Fibroblast of lung (primary cell): ENCODE results near the gene CCDC171. TPM values are rescaled to one million over a fixed set of nuclear protein-coding genes. Genes with fewer than 3 reads are reported as not detected.

Experiments
- DNase-seq, 2 donors: peaks; one replicate each; pipeline versions ENCODE4 v3.0.0 to v3.0.0-alpha.2; 2010; ENCODE audit warnings: low read depth in 2 of 2
- H2AFZ ChIP-seq: 2 replicates; pipeline ENCODE4 v1.5.1; 2012; ENCODE audit warnings: low read length, control low read depth, inconsistent platforms
- H3K27ac ChIP-seq: 2 replicates; pipeline ENCODE4 v1.5.1; 2011; ENCODE audit warnings: low read length, control low read depth; ENCODE audit not compliant: insufficient read depth
- H3K27me3 ChIP-seq: 2 replicates; pipeline ENCODE4 v1.5.1; 2011; ENCODE audit warnings: mild to moderate bottlenecking, low read length; ENCODE audit not compliant: control insufficient read depth, insufficient read depth
- H3K36me3 ChIP-seq: 2 replicates; pipeline ENCODE4 v1.5.1; 2011; ENCODE audit warnings: low read length; ENCODE audit not compliant: control insufficient read depth, insufficient read depth
- H3K4me1 ChIP-seq: 2 replicates; pipeline ENCODE4 v1.5.1; 2011; ENCODE audit warnings: low read length; ENCODE audit not compliant: control insufficient read depth, insufficient read depth; ENCODE audit errors: extremely low read depth
- H3K4me2 ChIP-seq: 2 replicates; pipeline ENCODE4 v1.5.1; 2011; ENCODE audit warnings: low read length, control low read depth; ENCODE audit not compliant: insufficient read depth; ENCODE audit errors: extremely low read depth
- H3K4me3 ChIP-seq, 4 experiments: fragments of 200-600 bp in 1 of 4; sonication (generic) in 1 of 4; replicated peaks in 1 of 4; 2 replicates each; pipeline ENCODE4 v1.5.1; 2011 to 2016; ENCODE audit warnings: low read length in 4 of 4, low read depth in 3 of 4, mild to moderate bottlenecking in 3 of 4, control low read depth in 2 of 4, inconsistent platforms in 1 of 4, mixed read lengths in 1 of 4; ENCODE audit not compliant: insufficient read depth in 1 of 4; ENCODE audit errors: control extremely low read depth in 1 of 4
- H3K79me2 ChIP-seq: 2 replicates; pipeline ENCODE4 v1.5.1; 2012; ENCODE audit warnings: mild to moderate bottlenecking, low read length, inconsistent platforms; ENCODE audit not compliant: control insufficient read depth, insufficient read depth
- H3K9ac ChIP-seq: 2 replicates; pipeline ENCODE4 v1.5.1; 2011; ENCODE audit warnings: mild to moderate bottlenecking, low read length, control low read depth; ENCODE audit not compliant: insufficient read depth
- H3K9me3 ChIP-seq: 2 replicates; pipeline ENCODE4 v1.5.1; 2012; ENCODE audit warnings: low read depth, low read length; ENCODE audit not compliant: control insufficient read depth, insufficient read depth
- H4K20me1 ChIP-seq: 2 replicates; pipeline ENCODE4 v1.5.1; 2011; ENCODE audit warnings: low read length; ENCODE audit not compliant: control insufficient read depth, insufficient read depth; ENCODE audit errors: extremely low read depth
- CTCF ChIP-seq, 2 donors: IDR thresholded peaks in 1 of 2; conservative IDR thresholded peaks in 1 of 2; 1 replicate in 1 of 2; 2 replicates in 1 of 2; pipeline ENCODE4 v1.5.1; 2011 to 2012; ENCODE audit warnings: low read length in 2 of 2, control low read depth in 1 of 2, inconsistent platforms in 1 of 2, low read depth in 1 of 2, mild to moderate bottlenecking in 1 of 2
- EZH2 ChIP-seq: IDR thresholded peaks from 2 replicates; pipeline ENCODE4 v1.5.1; 2012; ENCODE audit warnings: low read length, control low read depth, mild to moderate bottlenecking; ENCODE audit errors: missing control alignments
- polyA plus RNA-seq, 2 donors: library from polyadenylated mRNA; depleted of rRNA in 1 of 2; stranded (reverse) in 1 of 2; unstranded in 1 of 2; fragments of >200 nt; gene quantifications; 2 replicates each; pipeline ENCODE4 v1.2.1, GENCODE V29; 2011 to 2012; ENCODE audit warnings: missing spikeins in 1 of 2
- total RNA-seq: library from RNA; depleted of rRNA; stranded (reverse); fragments of >200 nt; gene quantifications from 2 replicates; pipeline ENCODE4 v1.2.1, GENCODE V29; 2014

Gene CCDC171
- total and polyA plus RNA-seq, 2 donors (not counting 1 experiment from before 2014, with no cell fraction given) = 0.62 to 4.8 TPM

DNA sequence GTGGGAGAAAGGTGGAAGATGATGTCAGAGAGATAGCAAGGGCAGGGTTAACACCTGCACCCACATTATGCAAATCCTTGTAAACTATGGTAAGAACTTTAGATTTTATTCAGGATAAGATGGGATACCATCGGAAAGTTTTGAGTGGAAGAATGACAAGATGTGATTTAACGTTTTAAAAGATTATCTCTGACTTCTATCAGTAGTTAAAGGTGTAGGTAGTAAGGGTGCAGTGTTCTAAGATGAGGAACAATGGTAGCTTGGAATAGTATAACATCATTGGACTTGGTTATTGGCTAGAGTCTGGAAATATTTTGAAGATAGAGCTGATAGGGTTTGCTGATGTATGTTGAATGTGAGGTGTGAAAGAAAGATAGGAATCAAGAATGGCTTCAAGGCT is 211.3 kb downstream of the CCDC171 start:
- TF ChIP-seq EZH2 (no peak), CTCF (conservative IDR thresholded peaks at IDR 0.05 in 1 of 2, IDR thresholded peaks at IDR 0.05 in 1 of 2; ENCODE audit: low read depth in 1 of 2, low read length in 2 of 2) (no peak)

GRCh38 chr9:15769547-15769946 is 216.7 kb downstream of the CCDC171 start:
- H4K20me1 ChIP-seq = no peaks in the 10 kb centered on the region
- no peaks in the 10 kb centered on the region for H3K27me3 ChIP-seq
- no peak overlapping the region for H3K4me2 ChIP-seq
- H2AFZ ChIP-seq = no peak overlapping the region
- H3K79me2 ChIP-seq = no peaks in the 10 kb centered on the region
- no peak overlapping the region for H3K4me3 ChIP-seq
- no peaks in the 10 kb centered on the region for H3K36me3 ChIP-seq
- no peak overlapping the region for H3K9ac ChIP-seq
- no peak for TF ChIP-seq EZH2
- TF ChIP-seq CTCF (conservative IDR thresholded peaks at IDR 0.05 in 1 of 2, IDR thresholded peaks at IDR 0.05 in 1 of 2; ENCODE audit: low read depth in 1 of 2, low read length in 2 of 2) = no peak
- H3K9me3 ChIP-seq = no peaks in the 10 kb centered on the region
- DNase-seq = no peak
- H3K27ac ChIP-seq = no peak overlapping the region
- no peaks in the 10 kb centered on the region for H3K4me1 ChIP-seq

More for the DNA sequence above, 211.3 kb downstream of the CCDC171 start:
- H3K4me1 ChIP-seq = no peaks in the 10 kb centered on the region
- H3K4me2 ChIP-seq = no peak overlapping the region
- H3K9ac ChIP-seq = no peak overlapping the region
- H4K20me1 ChIP-seq = no peaks in the 10 kb centered on the region
- no peaks in the 10 kb centered on the region for H3K36me3 ChIP-seq
- H3K79me2 ChIP-seq = no peaks in the 10 kb centered on the region
- H3K9me3 ChIP-seq = no peaks in the 10 kb centered on the region
- no peak overlapping the region for H3K4me3 ChIP-seq
- no peaks in the 10 kb centered on the region for H3K27me3 ChIP-seq
- no peak for DNase-seq
- H2AFZ ChIP-seq = no peak overlapping the region
- H3K27ac ChIP-seq = no peak overlapping the region

- H3K4me2 ChIP-seq = no peak overlapping the region
- TF ChIP-seq EZH2 = no peak
- no peak for TF ChIP-seq CTCF (conservative IDR thresholded peaks at IDR 0.05 in 1 of 2, IDR thresholded peaks at IDR 0.05 in 1 of 2; ENCODE audit: low read depth in 1 of 2, low read length in 2 of 2)
- peak in 1 of 2 donors; percentile 4 for DNase-seq
- no peaks in the 10 kb centered on the region for H3K79me2 ChIP-seq
- H3K27me3 ChIP-seq = no peaks in the 10 kb centered on the region
- H3K9ac ChIP-seq = no peak overlapping the region
- no peak overlapping the region for H3K4me3 ChIP-seq
- no peak overlapping the region for H3K27ac ChIP-seq
- no peak overlapping the region for H2AFZ ChIP-seq
- H3K4me1 ChIP-seq = no peaks in the 10 kb centered on the region
- no peaks in the 10 kb centered on the region for H4K20me1 ChIP-seq
- H3K36me3 ChIP-seq = no peaks in the 10 kb centered on the region
- H3K9me3 ChIP-seq = no peaks in the 10 kb centered on the region
Measured at GRCh38 chr9:15778861-15779260, 226.0 kb downstream of the CCDC171 start.
